NB4 (cell line): Measurements from ENCODE around the gene TNFRSF8.

Experiments
- MYC ChIP-seq: IDR thresholded peaks from 2 replicates; pipeline ENCODE4 v1.6.1; 2011; ENCODE audit warnings: low read depth, low read length
- POLR2A ChIP-seq: IDR thresholded peaks from 2 replicates; pipeline ENCODE4 v1.6.1; 2011; ENCODE audit warnings: mild to moderate bottlenecking; ENCODE audit not compliant: insufficient read length; ENCODE audit errors: extremely low read depth
- TF ChIP-seq, protein P1 (sequence below): IDR thresholded peaks from one replicate; pipeline ENCODE4 v1.5.1; 2012; ENCODE audit warnings: low read depth, low read length
- TF ChIP-seq, protein P2 (sequence below): IDR thresholded peaks from 2 replicates; pipeline ENCODE4 v1.6.1; 2011; ENCODE audit warnings: low read depth, low read length

DNA sequence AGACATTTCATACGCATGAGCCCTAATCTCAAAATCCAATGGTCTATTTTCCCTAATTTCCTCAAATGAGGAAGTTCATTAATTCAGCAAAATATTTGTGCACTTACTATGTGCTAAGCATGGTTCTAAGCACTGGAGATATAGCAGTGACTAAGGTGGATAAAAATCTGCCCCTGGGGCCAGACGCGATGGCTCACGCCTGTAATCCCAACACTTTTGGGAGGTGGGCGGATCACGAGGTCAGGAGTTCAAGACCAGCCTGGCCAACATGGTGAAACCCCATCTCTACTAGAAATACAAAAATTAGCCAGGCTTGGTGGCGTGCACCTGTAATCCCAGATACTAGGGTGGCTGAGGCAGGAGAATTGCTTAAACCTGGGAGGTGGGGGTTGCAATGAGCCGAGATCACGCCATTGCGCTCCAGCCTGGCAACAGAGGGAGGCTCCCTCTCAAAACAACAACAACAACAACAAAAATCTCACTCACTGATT lies 48.1 kb upstream of the TNFRSF8 start:
- TF ChIP-seq, protein P1, sequence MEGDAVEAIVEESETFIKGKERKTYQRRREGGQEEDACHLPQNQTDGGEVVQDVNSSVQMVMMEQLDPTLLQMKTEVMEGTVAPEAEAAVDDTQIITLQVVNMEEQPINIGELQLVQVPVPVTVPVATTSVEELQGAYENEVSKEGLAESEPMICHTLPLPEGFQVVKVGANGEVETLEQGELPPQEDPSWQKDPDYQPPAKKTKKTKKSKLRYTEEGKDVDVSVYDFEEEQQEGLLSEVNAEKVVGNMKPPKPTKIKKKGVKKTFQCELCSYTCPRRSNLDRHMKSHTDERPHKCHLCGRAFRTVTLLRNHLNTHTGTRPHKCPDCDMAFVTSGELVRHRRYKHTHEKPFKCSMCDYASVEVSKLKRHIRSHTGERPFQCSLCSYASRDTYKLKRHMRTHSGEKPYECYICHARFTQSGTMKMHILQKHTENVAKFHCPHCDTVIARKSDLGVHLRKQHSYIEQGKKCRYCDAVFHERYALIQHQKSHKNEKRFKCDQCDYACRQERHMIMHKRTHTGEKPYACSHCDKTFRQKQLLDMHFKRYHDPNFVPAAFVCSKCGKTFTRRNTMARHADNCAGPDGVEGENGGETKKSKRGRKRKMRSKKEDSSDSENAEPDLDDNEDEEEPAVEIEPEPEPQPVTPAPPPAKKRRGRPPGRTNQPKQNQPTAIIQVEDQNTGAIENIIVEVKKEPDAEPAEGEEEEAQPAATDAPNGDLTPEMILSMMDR: no peak
- TF ChIP-seq, protein P2, sequence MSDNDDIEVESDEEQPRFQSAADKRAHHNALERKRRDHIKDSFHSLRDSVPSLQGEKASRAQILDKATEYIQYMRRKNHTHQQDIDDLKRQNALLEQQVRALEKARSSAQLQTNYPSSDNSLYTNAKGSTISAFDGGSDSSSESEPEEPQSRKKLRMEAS: no peak
- no peak for TF ChIP-seq POLR2A
- no peak for TF ChIP-seq MYC
